ENCODE measurements around the gene STOML3. TPM values are rescaled to one million over a fixed set of nuclear protein-coding genes. Genes with fewer than 3 reads are reported as not detected.
"Not testable (repeated sequence)": the region's sequence is repeated elsewhere in the genome, so short reads cannot be mapped to it uniquely, and the experiment has no call there.

The STOML3 gene
- total and polyA plus RNA-seq, 8 donors = 0.35 to 3.5 (median 1.8) TPM; not detected in 1

GRCh38 chr13:39020853-39021462 is 30.3 kb upstream of the STOML3 start:
- intact Hi-C loops (cut with DNase I) = no loop called here
- TF ChIP-seq CTCF (IDR thresholded peaks at IDR 0.05) = no peak
- H3K27me3 ChIP-seq = no peaks in the 10 kb centered on the region
- peak; percentile 35 for ATAC-seq
- H3K27ac ChIP-seq = no peak overlapping the region
- no peak for DNase-seq
- peaks cover 0 to 77% of the 10 kb centered on the region in 2 donors for H3K36me3 ChIP-seq
- H3K4me3 ChIP-seq = no peak overlapping the region
- H3K4me1 ChIP-seq = no peaks in the 10 kb centered on the region
- no peaks in the 10 kb centered on the region for H3K9me3 ChIP-seq

GRCh38 chr13:39016787-39017186 is 26.2 kb upstream of the STOML3 start:
- intact Hi-C loops (cut with DNase I) = no loop called here
- TF ChIP-seq CTCF (IDR thresholded peaks at IDR 0.05) = peak in 1 of 2 donors; percentile 18
- Histone ChIP-seq H3K27me3 (no peaks in the 10 kb centered on the region), H3K4me1 (no peaks in the 10 kb centered on the region), H3K4me3 (no peak overlapping the region), H3K27ac (no peak overlapping the region), H3K36me3 (peaks cover 0 to 77% of the 10 kb centered on the region in 2 donors), H3K9me3 (no peaks in the 10 kb centered on the region)
- ATAC-seq = peak; percentile 57
- no peak for DNase-seq

- no peak overlapping the region for H3K27ac ChIP-seq
- H3K9me3 ChIP-seq = no peaks in the 10 kb centered on the region
- DNase-seq = no peak
- no peak for ATAC-seq
- peaks cover 0 to 77% of the 10 kb centered on the region in 2 donors for H3K36me3 ChIP-seq
- H3K4me3 ChIP-seq = no peak overlapping the region
- no peak for TF ChIP-seq CTCF (IDR thresholded peaks at IDR 0.05)
- no peaks in the 10 kb centered on the region for H3K27me3 ChIP-seq
- intact Hi-C loops (cut with DNase I) = no loop called here
- H3K4me1 ChIP-seq = no peaks in the 10 kb centered on the region
Observed at GRCh38 chr13:39016087-39016486, 25.5 kb upstream of the STOML3 start.

- intact Hi-C loops (cut with DNase I) = no loop called here
- Histone ChIP-seq H3K4me1 (no peaks in the 10 kb centered on the region), H3K36me3 (peaks cover 3 to 86% of the 10 kb centered on the region in 2 donors), H3K27me3 (no peaks in the 10 kb centered on the region), H3K27ac (no peak overlapping the region), H3K9me3 (no peaks in the 10 kb centered on the region), H3K4me3 (no peak overlapping the region)
- ATAC-seq (no peak), DNase-seq (no peak)
- TF ChIP-seq CTCF (IDR thresholded peaks at IDR 0.05) = no peak
Observed at GRCh38 chr13:39013462-39013861, 22.8 kb upstream of the STOML3 start.

- Histone ChIP-seq H3K27ac (no peak overlapping the region), H3K9me3 (no peaks in the 10 kb centered on the region), H3K27me3 (no peaks in the 10 kb centered on the region), H3K36me3 (peaks cover 3 to 89% of the 10 kb centered on the region in 2 donors), H3K4me3 (no peak overlapping the region), H3K4me1 (no peaks in the 10 kb centered on the region)
- no peak for TF ChIP-seq CTCF (IDR thresholded peaks at IDR 0.05)
- DNase-seq = no peak
- ATAC-seq = no peak
- intact Hi-C loops (cut with DNase I) = no loop called here
Observed at GRCh38 chr13:39012608-39013007, 22.0 kb upstream of the STOML3 start.

- H3K4me1 ChIP-seq; H3K27me3 ChIP-seq; intact Hi-C loops (cut with DNase I); DNase-seq; H3K4me3 ChIP-seq; H3K9me3 ChIP-seq; H3K27ac ChIP-seq; ATAC-seq: not testable (repeated sequence)
- peaks cover 3 to 36% of the 10 kb centered on the region in 2 donors for H3K36me3 ChIP-seq
Observed at GRCh38 chr13:39006371-39007111, 15.9 kb upstream of the STOML3 start.
